Measurements from ENCODE around the gene LMNA.

Gene LMNA

GRCh38 chr1:156077430-156077760 is 37.1 kb upstream of the LMNA start:
- no peak overlapping the region for H3K27ac ChIP-seq
- TF ChIP-seq CTCF (conservative IDR thresholded peaks at IDR 0.05) (no peak), ZFX (IDR thresholded peaks at IDR 0.05) (no peak)

GRCh38 chr1:156078728-156079127 is 35.8 kb upstream of the LMNA start:
- no peak overlapping the region for H3K27ac ChIP-seq
- TF ChIP-seq CTCF (conservative IDR thresholded peaks at IDR 0.05) (no peak), ZFX (IDR thresholded peaks at IDR 0.05) (no peak)

- no peak overlapping the region for H3K27ac ChIP-seq
Measured at GRCh38 chr1:156079762-156080161, 34.7 kb upstream of the LMNA start.

GRCh38 chr1:156080241-156080862 is 34.2 kb upstream of the LMNA start:
- TF ChIP-seq ZFX (IDR thresholded peaks at IDR 0.05), result no peak
- no peak for TF ChIP-seq CTCF (conservative IDR thresholded peaks at IDR 0.05)

More at GRCh38 chr1:156079762-156080161, 34.7 kb upstream of the LMNA start:
- no peak for TF ChIP-seq CTCF (conservative IDR thresholded peaks at IDR 0.05)
- no peak for TF ChIP-seq ZFX (IDR thresholded peaks at IDR 0.05)

GRCh38 chr1:156080863-156081179 is 33.7 kb upstream of the LMNA start:
- TF ChIP-seq ZFX (IDR thresholded peaks at IDR 0.05), result no peak
- TF ChIP-seq CTCF (conservative IDR thresholded peaks at IDR 0.05), result no peak
- no peak overlapping the region for H3K27ac ChIP-seq

More at GRCh38 chr1:156080241-156080862, 34.2 kb upstream of the LMNA start:
- no peak overlapping the region for H3K27ac ChIP-seq

GRCh38 chr1:156081180-156081916 is 33.2 kb upstream of the LMNA start:
- TF ChIP-seq ZFX (IDR thresholded peaks at IDR 0.05) (no peak), CTCF (conservative IDR thresholded peaks at IDR 0.05) (no peak)
- no peak overlapping the region for H3K27ac ChIP-seq

GRCh38 chr1:156081917-156082308 is 32.6 kb upstream of the LMNA start:
- peak overlapping the region; percentile 34 for H3K27ac ChIP-seq
- no peak for TF ChIP-seq CTCF (conservative IDR thresholded peaks at IDR 0.05)
- TF ChIP-seq ZFX (IDR thresholded peaks at IDR 0.05), result no peak

All from C4-2B (cell line).